Adrenal gland (tissue), 12 donors: Measurements from ENCODE around the gene TPRN. TPM values are rescaled to one million over a fixed set of nuclear protein-coding genes. Genes with fewer than 3 reads are reported as not detected.

Source experiments
- DNase-seq, 7 donors: peaks; one replicate each; pipeline ENCODE4 v3.0.0-alpha.2; 2019 to 2020
- H3K27ac ChIP-seq, 5 donors: fragments of 200-600 bp; sonication (generic) in 4 of 5; 1 replicate in 3 of 5; 2 replicates in 2 of 5; pipeline versions ENCODE4 v1.5.1 to v1.8.0; 2016 to 2020; ENCODE audit warnings: mild to moderate bottlenecking in 1 of 5
- H3K27me3 ChIP-seq: fragments of 200-600 bp; 2 replicates; pipeline ENCODE4 v1.8.0; 2021
- H3K36me3 ChIP-seq, 2 donors: fragments of 200-600 bp; replicated peaks in 1 of 2; 1 replicate in 1 of 2; 2 replicates in 1 of 2; pipeline versions ENCODE4 v1.5.1 to v1.8.0; 2018 to 2022
- H3K4me1 ChIP-seq, 2 donors: fragments of 200-600 bp; replicated peaks in 1 of 2; 1 replicate in 1 of 2; 2 replicates in 1 of 2; pipeline versions ENCODE4 v1.5.1 to v1.8.0; 2018 to 2021
- H3K4me3 ChIP-seq, 4 donors: fragments of 200-600 bp; sonication (generic) in 3 of 4; one replicate each; pipeline ENCODE4 v1.5.1; 2016 to 2018
- H3K9me3 ChIP-seq, 3 donors: fragments of 200-600 bp; sonication (generic) in 1 of 3; replicated peaks in 1 of 3; 1 replicate in 2 of 3; 2 replicates in 1 of 3; pipeline versions ENCODE4 v1.5.1 to v1.8.0; 2016 to 2021
- CTCF ChIP-seq, 6 experiments: fragments of 450-650 bp in 4 of 6; fragments of 200-600 bp in 2 of 6; sonication (generic) in 1 of 6; IDR thresholded peaks; 1 replicate in 5 of 6; 2 replicates in 1 of 6; pipeline versions ENCODE4 v1.5.1 to v1.8.0; 2016 to 2021; ENCODE audit warnings: antibody characterized with exemption in 6 of 6, mild to moderate bottlenecking in 2 of 6, moderate library complexity in 1 of 6
- POLR2A ChIP-seq, 2 donors: fragments of 450-650 bp; IDR thresholded peaks; one replicate each; pipeline ENCODE4 v1.6.1; 2017; ENCODE audit warnings: antibody characterized with exemption in 2 of 2, mild to moderate bottlenecking in 2 of 2, moderate library complexity in 1 of 2
- WGBS, 4 donors: extraction: QIAGEN DNeasy Blood & Tissue Kit in 2 of 4; methylation state at CpG; one replicate each; pipeline versions ENCODE4 v1.1.5 to v1.1.7; 2013 to 2017; 5-methylcytosine and 5-hydroxymethylcytosine counted together
- intact Hi-C, 2 donors: fragments of 100-400 bp; cut with DNase I; formaldehyde crosslinking; loops; one replicate each; pipeline versions ENCODE4 v1.14.1 to v1.15.0; 2022 to 2023
- polyA plus RNA-seq, 3 donors: library from polyadenylated mRNA; stranded (reverse); fragments of 200-250 nt in 2 of 3; fragments of 350-450 nt in 1 of 3; fragmentation: Illumina TruSeq in 1 of 3; extraction: RNeasy Lipid Tissue Mini Kit (QIAGEN cat#74804) in 1 of 3; gene quantifications; one replicate each; pipeline ENCODE4 v1.2.3, GENCODE V29; 2013 to 2014
- total RNA-seq, 9 donors: library from RNA; depleted of rRNA in 4 of 9; stranded (reverse); fragments of >200 nt in 4 of 9; fragments of 120-200 nt in 1 of 9; fragmentation: NEBNext Ultra II Directional in 1 of 9; extraction: Animal tissue kit (Norgen Biotek cat#: 25700) in 1 of 9; gene quantifications; one replicate each; pipeline versions ENCODE4 v1.1.0 to v1.2.4, GENCODE V29; 2013 to 2023
- donor health status: healthy with polysubstance abuse.
- donor health status: Bipolar disorder and iron deficiency.
- donor health status: DM: yes; HTN: yes; CAD: no.
- donor health status: DM: no; HTN: no; CAD: no.
- donor health status: DM: no; HTN: no; CAD: no.
- donor health status: DM: yes; HTN: yes; CAD: no.

TPRN gene
- total and polyA plus RNA-seq, 12 donors, result 1.4 to 23.5 (median 8.5) TPM

GRCh38 chr9:137194909-137195308 is 5.6 kb downstream of the TPRN start:
- 80 to 89% (median 80%) methylated on average over 3 to 10 of the region's 10 CpGs; no CpG with 5 or more reads in 1 of the 4 donors for WGBS, 4 donors
- H3K27ac ChIP-seq, result no peak overlapping the region
- intact Hi-C loops, result no loop called here
- TF ChIP-seq POLR2A (IDR thresholded peaks at IDR 0.05), result no peak
- no peak for TF ChIP-seq CTCF (IDR thresholded peaks at IDR 0.05)
- H3K4me1 ChIP-seq, result peaks cover 3 to 29% of the 10 kb centered on the region in 2 donors
- no peak for DNase-seq
- H3K36me3 ChIP-seq, result peaks cover 0 to 22% of the 10 kb centered on the region in 2 donors
- no peaks in the 10 kb centered on the region for H3K9me3 ChIP-seq
- H3K4me3 ChIP-seq, result no peak overlapping the region
- H3K27me3 ChIP-seq, result no peaks in the 10 kb centered on the region

- DNase-seq, result peak in 2 of 7 donors; percentile 21 to 68
- Histone ChIP-seq H3K4me1 (peaks cover 8 to 31% of the 10 kb centered on the region in 2 donors), H3K27me3 (no peaks in the 10 kb centered on the region), H3K36me3 (peaks cover 0 to 24% of the 10 kb centered on the region in 2 donors), H3K9me3 (no peaks in the 10 kb centered on the region), H3K27ac (no peak overlapping the region), H3K4me3 (no peak overlapping the region)
- intact Hi-C loops, result no loop called here
- TF ChIP-seq CTCF (IDR thresholded peaks at IDR 0.05), result no peak
- TF ChIP-seq POLR2A (IDR thresholded peaks at IDR 0.05), result no peak
- 45 to 63% (median 58%) methylated on average over 2 to 16 of the region's 16 CpGs for WGBS, 4 donors
These were observed 6.2 kb downstream of the TPRN start for GRCh38 chr9:137194388-137194787.

GRCh38 chr9:137193771-137194170 is 6.8 kb downstream of the TPRN start:
- H3K36me3 ChIP-seq, result peaks cover 0 to 24% of the 10 kb centered on the region in 2 donors
- H3K27me3 ChIP-seq, result no peaks in the 10 kb centered on the region
- peaks cover 11 to 29% of the 10 kb centered on the region in 2 donors for H3K4me1 ChIP-seq
- DNase-seq, result no peak
- H3K4me3 ChIP-seq, result no peak overlapping the region
- intact Hi-C loops, result no loop called here
- H3K9me3 ChIP-seq, result no peaks in the 10 kb centered on the region
- no peak for TF ChIP-seq CTCF (IDR thresholded peaks at IDR 0.05)
- 78 to 90% (median 80%) methylated on average over 9 to 14 of the region's 14 CpGs; no CpG with 5 or more reads in 1 of the 4 donors for WGBS, 4 donors
- no peak overlapping the region for H3K27ac ChIP-seq

- no peaks in the 10 kb centered on the region for H3K9me3 ChIP-seq
- intact Hi-C loops, result no loop called here
These were observed 7.7 kb downstream of the TPRN start for GRCh38 chr9:137192859-137193258.

More at GRCh38 chr9:137192859-137193258, 7.7 kb downstream of the TPRN start:
- 84% methylated on average over 2 of the region's 2 CpGs; no CpG with 5 or more reads in 2 of the 4 donors for WGBS, 4 donors
- Histone ChIP-seq H3K27ac (no peak overlapping the region), H3K27me3 (no peaks in the 10 kb centered on the region), H3K4me1 (peaks cover 11 to 20% of the 10 kb centered on the region in 2 donors), H3K4me3 (no peak overlapping the region), H3K36me3 (peaks cover 0 to 24% of the 10 kb centered on the region in 2 donors)
- DNase-seq, result no peak
- no peak for TF ChIP-seq POLR2A (IDR thresholded peaks at IDR 0.05)
- no peak for TF ChIP-seq CTCF (IDR thresholded peaks at IDR 0.05)
